SK-N-SH treated with all-trans-retinoic acid at 6 μM for 48 hours (cell line): ENCODE measurements around the gene POLR1D.

ENCODE experiments used
- BACH2 ChIP-seq: fragments of 250-450 bp; sonication (Bioruptor Pico); IDR thresholded peaks from 2 replicates; pipeline ENCODE4 v1.9.0; 2021; ENCODE audit warnings: mild to moderate bottlenecking, borderline replicate concordance
- CREB5 ChIP-seq: fragments of 250-450 bp; sonication (Bioruptor Pico); IDR thresholded peaks from 2 replicates; pipeline ENCODE4 v1.5.1; 2020; ENCODE audit warnings: low read depth, mild to moderate bottlenecking, moderate library complexity
- CSDC2 ChIP-seq: fragments of 250-450 bp; sonication (Bioruptor Pico); IDR thresholded peaks from 2 replicates; pipeline ENCODE4 v1.5.0; 2020; ENCODE audit warnings: mild to moderate bottlenecking, moderate library complexity
- ESRRG ChIP-seq: fragments of 250-450 bp; sonication (Bioruptor Pico); IDR thresholded peaks from 2 replicates; pipeline ENCODE4 v1.6.1; 2021; ENCODE audit warnings: mild to moderate bottlenecking
- SNAI2 ChIP-seq: fragments of 250-450 bp; sonication (Bioruptor Pico); IDR thresholded peaks from 2 replicates; pipeline ENCODE4 v1.5.0; 2020; ENCODE audit warnings: mild to moderate bottlenecking, moderate library complexity
- TCF4 ChIP-seq: fragments of 250-450 bp; sonication (Bioruptor Pico); IDR thresholded peaks from 2 replicates; pipeline ENCODE4 v1.8.0; 2021; ENCODE audit warnings: mild to moderate bottlenecking, moderate library complexity, borderline replicate concordance
- ZFP3 ChIP-seq: fragments of 250-450 bp; sonication (Bioruptor Pico); IDR thresholded peaks from 2 replicates; pipeline ENCODE4 v1.5.0; 2020; ENCODE audit warnings: mild to moderate bottlenecking, moderate library complexity

GRCh38 chr13:27573265-27573664, 48.4 kb upstream of the POLR1D start:
- TF ChIP-seq CREB5 (CRISPR knock-in tag) (no peak), ZFP3 (CRISPR knock-in tag) (no peak), TCF4 (CRISPR knock-in tag) (no peak), CSDC2 (no peak), ESRRG (CRISPR knock-in tag) (no peak), SNAI2 (CRISPR knock-in tag) (no peak), BACH2 (no peak)
